NCI-H748 (cell line): ENCODE data around the gene ZBTB24.
"Not testable (repeated sequence)": the region's sequence is repeated elsewhere in the genome, so short reads cannot be mapped to it uniquely, and the experiment has no call there.

Source experiments
- DNase-seq: peaks from one replicate; lab custom pipeline; 2025; ENCODE audit not compliant: unreplicated experiment; lab: John Stamatoyannopoulos, UW

ZBTB24 gene

GRCh38 chr6:109482905-109483734 is at the start of gene ZBTB24:
Gene ZBTB24, minus strand, starts transcription at chr6:109483219. Its CDS starts 1,193 bp downstream, at chr6:109482026.
- DNase-seq = peak; percentile 94

- DNase-seq = no peak
Measured at GRCh38 chr6:109531446-109531845, 48.4 kb upstream of the ZBTB24 start.

DNA sequence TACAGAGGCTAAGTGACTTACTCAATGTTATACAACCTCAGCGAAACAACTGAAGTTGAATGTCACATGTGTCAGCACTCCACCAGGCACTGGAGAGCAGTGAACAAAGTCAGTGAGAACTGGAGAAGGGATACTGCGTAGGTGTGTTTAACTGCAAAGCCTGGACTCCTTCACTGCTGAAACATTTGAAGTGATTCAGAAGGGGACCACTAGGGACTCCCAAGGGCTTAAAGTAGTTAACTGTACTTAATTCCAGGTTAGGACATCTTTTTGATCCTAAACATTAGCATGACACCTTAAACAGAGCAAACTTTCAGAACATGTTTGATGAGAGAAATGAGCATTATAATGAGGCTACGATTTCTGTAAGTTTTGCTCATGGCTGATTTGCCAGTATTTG is 45.0 kb upstream of the ZBTB24 start:
- peak; percentile 41 for DNase-seq

- DNase-seq = peak; percentile 77
Measured at GRCh38 chr6:109526905-109527628, 44.0 kb upstream of the ZBTB24 start.

- no peak for DNase-seq
Measured at GRCh38 chr6:109524129-109524528, 41.1 kb upstream of the ZBTB24 start.

- no peak for DNase-seq
Measured at GRCh38 chr6:109523478-109523877, 40.5 kb upstream of the ZBTB24 start.

- no peak for DNase-seq
Measured at GRCh38 chr6:109521080-109521479, 38.1 kb upstream of the ZBTB24 start.

DNA sequence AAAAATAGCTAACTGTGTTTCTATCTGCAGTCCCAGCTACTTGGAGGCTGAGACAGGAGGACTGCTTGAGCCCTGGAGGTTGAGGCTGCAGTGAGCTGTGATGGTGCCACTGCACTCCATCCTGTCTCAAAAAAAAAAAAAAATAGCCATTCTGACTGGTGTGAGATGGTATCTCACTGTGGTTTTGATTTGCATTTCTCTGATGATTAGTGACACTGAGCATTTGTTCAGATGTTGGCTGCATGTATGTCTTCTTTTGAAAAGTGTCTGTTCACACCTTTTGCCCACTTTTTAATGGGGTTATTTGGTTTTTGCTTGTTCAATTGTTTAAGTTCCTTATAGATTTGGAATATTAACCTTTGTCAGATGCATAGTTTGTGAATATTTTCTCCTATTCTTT is 36.6 kb upstream of the ZBTB24 start:
- DNase-seq = not testable (repeated sequence)

DNA sequence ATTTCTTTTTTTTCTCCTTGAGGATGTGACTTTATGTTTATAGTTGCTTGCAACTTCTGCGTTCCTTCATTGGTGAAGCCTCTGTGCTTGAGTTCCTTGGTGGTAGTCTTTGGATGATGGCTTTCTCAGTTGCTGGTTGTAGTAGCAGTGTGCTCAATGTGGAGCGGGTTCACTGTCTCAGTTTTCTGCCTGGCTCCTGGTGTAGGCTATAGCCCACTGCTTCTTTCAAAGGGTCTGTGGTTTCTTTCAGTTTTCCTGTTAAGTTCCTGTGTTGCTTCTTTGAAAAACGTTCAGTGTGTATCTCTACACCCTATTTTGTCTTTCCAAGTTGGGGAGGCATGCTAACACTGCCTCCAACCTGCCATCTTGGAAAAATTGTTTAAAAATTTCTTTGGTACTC is 33.9 kb upstream of the ZBTB24 start:
- DNase-seq = no peak

DNA sequence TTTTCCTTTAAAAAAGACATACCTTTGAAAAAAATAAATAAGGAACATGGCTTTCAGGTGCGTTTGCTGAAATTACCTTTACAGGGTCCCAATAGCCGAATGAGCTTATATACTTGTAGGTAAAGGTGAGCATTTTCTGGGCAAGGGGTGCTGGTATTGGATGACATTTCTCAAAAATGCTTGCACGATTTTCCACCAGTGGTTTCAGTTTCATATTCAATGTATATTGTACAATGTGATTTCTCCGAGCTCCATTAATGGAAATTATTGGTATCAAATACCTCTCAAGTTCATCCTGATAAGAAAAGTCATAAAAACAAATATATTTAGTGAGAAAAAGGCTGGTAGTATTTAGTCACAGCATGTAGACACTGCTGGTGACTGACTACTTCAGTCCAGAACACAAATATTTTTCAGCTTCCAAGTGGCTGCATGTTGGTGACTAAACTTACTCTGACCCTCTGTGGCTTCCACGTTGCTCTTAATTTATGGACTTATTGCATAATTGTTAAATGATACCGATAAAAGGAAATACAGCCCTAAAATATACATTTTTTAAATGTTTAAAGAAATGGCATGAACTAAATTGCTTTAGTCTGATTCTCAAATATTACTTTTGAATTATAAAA is 32.9 kb upstream of the ZBTB24 start:
- DNase-seq = no peak

GRCh38 chr6:109514946-109515345 is 31.9 kb upstream of the ZBTB24 start:
- DNase-seq = no peak

GRCh38 chr6:109513571-109514071 is 30.6 kb upstream of the ZBTB24 start:
- DNase-seq = no peak

DNA sequence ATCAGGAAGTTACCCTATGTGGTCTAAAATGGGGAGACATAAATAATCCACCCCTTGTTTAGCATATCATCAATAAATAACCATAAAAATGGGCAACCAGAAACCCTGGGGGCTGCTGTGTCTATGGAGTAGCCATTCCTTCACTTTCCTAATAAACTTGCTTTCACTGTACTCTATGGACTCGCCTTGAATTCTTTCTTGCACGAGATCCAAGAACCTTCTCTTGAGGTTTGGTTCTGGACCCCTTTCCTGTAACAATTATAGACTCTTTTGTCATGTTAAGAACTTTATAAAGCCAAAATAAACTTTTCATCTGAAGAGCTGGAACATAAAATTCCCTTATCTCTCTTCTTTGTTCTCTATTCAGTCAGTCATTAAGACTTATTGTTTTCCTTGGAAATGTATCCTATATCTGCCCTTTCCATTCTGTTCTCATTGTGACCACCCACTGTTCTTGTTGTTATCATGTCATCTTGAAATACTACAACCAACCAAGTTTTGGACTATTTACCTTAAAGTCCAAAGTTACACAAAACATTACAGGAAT is 29.3 kb upstream of the ZBTB24 start:
- DNase-seq = no peak

DNA sequence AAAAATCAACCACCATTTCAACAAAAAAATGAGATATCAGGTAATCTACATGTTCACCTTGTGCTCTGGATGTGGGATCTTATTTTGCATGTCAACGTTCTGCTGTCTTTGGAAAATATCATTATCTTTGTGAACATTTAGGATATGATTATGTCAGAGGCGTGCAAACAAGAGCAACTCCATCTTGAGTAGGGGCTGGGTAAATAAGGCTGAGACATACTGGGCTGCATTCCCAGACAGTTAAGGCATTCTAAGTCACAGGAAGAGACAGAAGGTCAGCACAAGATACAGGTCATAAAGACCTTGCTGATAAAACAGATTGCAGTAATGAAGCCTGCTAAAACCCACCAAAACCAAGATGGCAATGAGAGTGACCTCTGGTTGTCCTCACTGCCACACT is 28.8 kb upstream of the ZBTB24 start:
- DNase-seq = no peak

- DNase-seq = no peak
Measured at GRCh38 chr6:109510358-109510757, 27.3 kb upstream of the ZBTB24 start.

- no peak for DNase-seq
Measured at GRCh38 chr6:109508166-109508860, 25.3 kb upstream of the ZBTB24 start.

DNA sequence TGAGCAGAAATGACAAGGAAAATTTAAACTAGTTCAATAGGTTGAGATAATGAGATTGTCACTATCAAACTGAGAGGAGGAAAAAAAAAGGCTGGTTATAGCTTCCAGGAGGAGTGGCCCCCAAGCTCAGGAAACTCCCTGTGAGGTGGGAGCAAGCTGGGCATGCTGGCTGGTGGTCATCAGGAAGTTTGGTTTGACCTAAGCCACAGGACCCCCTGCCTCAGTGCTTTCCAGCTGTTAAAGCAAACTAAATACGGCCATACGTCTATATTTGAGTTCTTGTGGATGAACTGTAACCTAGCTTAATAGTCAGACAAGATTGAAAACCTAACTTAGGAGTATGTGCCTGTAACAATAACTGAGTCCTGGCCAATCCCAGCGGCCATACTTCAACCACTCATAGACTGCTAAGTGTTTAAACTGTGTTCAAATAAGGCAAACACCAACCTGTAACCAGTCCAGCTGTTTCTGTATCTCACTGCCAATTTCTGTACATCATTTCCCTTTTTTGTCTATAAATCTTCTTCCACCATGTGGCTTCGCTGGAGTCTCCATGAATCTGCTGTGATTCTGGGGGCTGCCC is 24.6 kb upstream of the ZBTB24 start:
- DNase-seq = no peak

DNA sequence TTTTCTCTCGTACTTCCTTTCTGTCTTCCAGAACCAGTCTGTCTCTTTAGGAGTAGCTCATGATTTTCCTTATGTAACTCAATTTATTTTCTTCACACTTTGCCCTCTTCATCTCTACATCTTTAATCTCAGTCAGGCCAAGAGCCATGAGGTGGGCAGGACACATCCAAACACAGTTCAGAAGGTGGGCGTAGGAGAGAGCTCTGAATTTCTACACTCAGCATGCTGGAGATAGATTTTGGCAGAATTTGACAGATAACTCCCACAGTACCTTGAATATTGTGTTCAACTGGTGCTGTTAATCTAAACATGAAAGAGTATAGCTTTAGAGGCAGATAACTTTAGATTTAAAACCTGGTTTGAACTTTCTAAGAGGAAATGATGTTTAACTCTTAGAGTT is 23.8 kb upstream of the ZBTB24 start:
- DNase-seq = no peak

- no peak for DNase-seq
Measured at GRCh38 chr6:109506314-109506713, 23.3 kb upstream of the ZBTB24 start.
